Peyer's patch (tissue), 4 donors: ENCODE data around the gene FLOT1. TPM values are rescaled to one million over a fixed set of nuclear protein-coding genes. Genes with fewer than 3 reads are reported as not detected.

ENCODE experiments used
- DNase-seq, 3 donors: peaks; one replicate each; pipeline ENCODE4 v3.0.0-alpha.2; 2017 to 2019
- H3K27ac ChIP-seq, 4 donors: fragments of 200-600 bp; sonication (generic); one replicate each; pipeline ENCODE4 v1.5.1; 2016 to 2019
- H3K27me3 ChIP-seq, 2 donors: fragments of 200-600 bp; sonication (generic); one replicate each; pipeline ENCODE4 v1.5.1; 2019
- H3K36me3 ChIP-seq, 3 donors: fragments of 200-600 bp; sonication (generic); one replicate each; pipeline ENCODE4 v1.5.1; 2016 to 2019
- H3K4me1 ChIP-seq, 4 donors: fragments of 200-600 bp; sonication (generic); one replicate each; pipeline ENCODE4 v1.5.1; 2016 to 2019
- H3K4me3 ChIP-seq, 4 donors: fragments of 200-600 bp; sonication (generic); 1 replicate in 3 of 4; 2 replicates in 1 of 4; pipeline ENCODE4 v1.5.1; 2016 to 2019; ENCODE audit warnings: mild to moderate bottlenecking in 1 of 4
- H3K9me3 ChIP-seq, 4 donors: fragments of 200-600 bp; sonication (generic); one replicate each; pipeline ENCODE4 v1.5.1; 2016 to 2019; ENCODE audit warnings: mild to moderate bottlenecking in 1 of 4
- CTCF ChIP-seq, 6 experiments: fragments of 450-650 bp in 4 of 6; fragments of 200-600 bp in 2 of 6; sonication (generic) in 1 of 6; IDR thresholded peaks; one replicate each; pipeline ENCODE4 v1.5.1; 2017 to 2019; ENCODE audit warnings: antibody characterized with exemption in 6 of 6, mild to moderate bottlenecking in 3 of 6, moderate library complexity in 1 of 6
- POLR2A ChIP-seq, 2 donors: fragments of 450-650 bp; IDR thresholded peaks; one replicate each; pipeline ENCODE4 v1.5.1; 2017; ENCODE audit warnings: antibody characterized with exemption in 2 of 2, mild to moderate bottlenecking in 2 of 2, moderate library complexity in 2 of 2
- total RNA-seq, 4 donors: library from RNA; depleted of rRNA; stranded (reverse); fragments of >200 nt; gene quantifications; one replicate each; pipeline ENCODE4 v1.1.0, GENCODE V29; 2016

The FLOT1 gene
- total RNA-seq, 4 donors from 2014 or later: 74.1 to 151 (median 100) TPM

GRCh38 chr6:30777155-30777485 lies 34.6 kb upstream of the FLOT1 start:
- H3K4me3 ChIP-seq: no peak overlapping the region
- no peaks in the 10 kb centered on the region for H3K27me3 ChIP-seq
- TF ChIP-seq CTCF (IDR thresholded peaks at IDR 0.05) (no peak), POLR2A (IDR thresholded peaks at IDR 0.05) (no peak)
- H3K4me1 ChIP-seq: peaks cover 0 to 25% (median 2%) of the 10 kb centered on the region in 4 donors
- no peak overlapping the region for H3K27ac ChIP-seq
- no peaks in the 10 kb centered on the region for H3K36me3 ChIP-seq
- no peak for DNase-seq
- H3K9me3 ChIP-seq: no peaks in the 10 kb centered on the region

DNA sequence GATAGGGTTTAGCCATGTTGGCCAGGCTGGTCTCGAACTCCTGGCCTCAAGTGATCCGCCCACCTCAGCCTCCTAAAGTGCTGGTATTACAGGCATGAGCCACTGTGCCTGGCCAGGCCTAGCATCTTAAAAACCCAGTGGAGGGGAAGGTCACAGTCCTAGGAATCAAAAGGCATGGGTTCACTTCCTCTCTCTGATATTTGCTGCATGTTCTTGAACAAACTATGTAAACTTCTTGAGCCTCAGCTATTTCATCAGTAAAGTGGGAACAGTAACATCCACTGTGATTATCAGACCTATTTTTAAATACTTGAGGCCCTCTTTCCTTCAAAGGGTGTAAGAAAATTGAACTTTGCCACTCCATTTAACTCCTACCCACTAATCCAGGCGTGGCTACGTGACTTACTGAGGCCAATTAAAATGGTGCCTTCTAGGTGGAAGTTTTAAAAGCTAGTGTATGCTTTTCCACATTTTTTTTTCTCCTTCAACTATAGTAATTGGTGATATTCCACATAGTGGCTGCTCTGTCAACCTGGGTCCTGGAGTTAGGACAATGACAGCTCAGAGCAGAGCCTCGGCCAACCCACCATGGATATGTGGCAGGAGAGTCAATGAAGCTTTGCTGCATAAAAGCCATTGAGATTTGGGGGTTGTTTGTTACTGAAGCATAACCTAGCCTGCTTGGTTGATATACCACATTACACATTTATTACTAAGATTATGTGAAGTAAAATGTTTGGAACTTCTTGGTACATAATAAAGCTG lies 34.1 kb upstream of the FLOT1 start:
- DNase-seq: no peak
- Histone ChIP-seq H3K4me1 (peaks cover 0 to 25% (median 2%) of the 10 kb centered on the region in 4 donors), H3K36me3 (no peaks in the 10 kb centered on the region), H3K4me3 (no peak overlapping the region), H3K27ac (no peak overlapping the region), H3K9me3 (no peaks in the 10 kb centered on the region), H3K27me3 (no peaks in the 10 kb centered on the region)
- TF ChIP-seq CTCF (IDR thresholded peaks at IDR 0.05): no peak
- no peak for TF ChIP-seq POLR2A (IDR thresholded peaks at IDR 0.05)

GRCh38 chr6:30775104-30775503 lies 32.6 kb upstream of the FLOT1 start:
- no peak for DNase-seq
- Histone ChIP-seq H3K27me3 (no peaks in the 10 kb centered on the region), H3K9me3 (no peaks in the 10 kb centered on the region), H3K27ac (no peak overlapping the region), H3K36me3 (no peaks in the 10 kb centered on the region), H3K4me1 (peaks cover 0 to 11% (median 0%) of the 10 kb centered on the region in 4 donors), H3K4me3 (no peak overlapping the region)
- TF ChIP-seq CTCF (IDR thresholded peaks at IDR 0.05) (no peak), POLR2A (IDR thresholded peaks at IDR 0.05) (no peak)

GRCh38 chr6:30774701-30775100 lies 32.2 kb upstream of the FLOT1 start:
- no peaks in the 10 kb centered on the region for H3K36me3 ChIP-seq
- TF ChIP-seq POLR2A (IDR thresholded peaks at IDR 0.05) (no peak), CTCF (IDR thresholded peaks at IDR 0.05) (no peak)
- H3K4me1 ChIP-seq: peaks cover 0 to 10% (median 0%) of the 10 kb centered on the region in 4 donors
- no peaks in the 10 kb centered on the region for H3K9me3 ChIP-seq
- no peaks in the 10 kb centered on the region for H3K27me3 ChIP-seq
- no peak overlapping the region for H3K27ac ChIP-seq
- no peak overlapping the region for H3K4me3 ChIP-seq
- no peak for DNase-seq

DNA sequence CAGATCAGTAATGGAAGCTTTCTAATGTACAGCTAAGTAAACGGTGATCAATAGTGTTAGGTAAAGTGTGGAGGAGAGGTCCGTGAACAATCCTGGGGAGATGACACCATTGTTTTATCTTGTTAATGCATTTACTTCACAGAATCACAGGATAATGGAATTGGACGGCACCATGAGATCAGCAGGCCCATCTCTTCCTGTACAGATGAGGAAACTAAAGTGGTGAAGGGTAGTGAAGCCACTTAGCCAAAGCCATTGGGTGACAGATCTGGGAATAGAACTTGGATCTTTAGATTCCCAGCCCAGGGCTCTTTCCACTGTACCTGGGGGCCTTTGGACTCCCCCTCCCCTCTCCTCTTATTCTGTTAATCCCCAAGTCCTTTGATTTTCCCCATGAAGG lies 28.1 kb upstream of the FLOT1 start:
- TF ChIP-seq POLR2A (IDR thresholded peaks at IDR 0.05) (no peak), CTCF (IDR thresholded peaks at IDR 0.05) (no peak)

More for the DNA sequence above, 28.1 kb upstream of the FLOT1 start:
- Histone ChIP-seq H3K4me1 (peaks cover 0 to 17% (median 0%) of the 10 kb centered on the region in 4 donors), H3K27me3 (no peaks in the 10 kb centered on the region), H3K36me3 (no peaks in the 10 kb centered on the region), H3K27ac (peak overlapping the region in 1 of 4 donors; percentile 76), H3K4me3 (no peak overlapping the region), H3K9me3 (no peaks in the 10 kb centered on the region)
- no peak for DNase-seq
